ENCODE data around the gene PPP2R2C.

- TF ChIP-seq PRDM6 (tag by site-specific recombination; IDR thresholded peaks at IDR 0.05): no peak
- TF ChIP-seq, protein P1, sequence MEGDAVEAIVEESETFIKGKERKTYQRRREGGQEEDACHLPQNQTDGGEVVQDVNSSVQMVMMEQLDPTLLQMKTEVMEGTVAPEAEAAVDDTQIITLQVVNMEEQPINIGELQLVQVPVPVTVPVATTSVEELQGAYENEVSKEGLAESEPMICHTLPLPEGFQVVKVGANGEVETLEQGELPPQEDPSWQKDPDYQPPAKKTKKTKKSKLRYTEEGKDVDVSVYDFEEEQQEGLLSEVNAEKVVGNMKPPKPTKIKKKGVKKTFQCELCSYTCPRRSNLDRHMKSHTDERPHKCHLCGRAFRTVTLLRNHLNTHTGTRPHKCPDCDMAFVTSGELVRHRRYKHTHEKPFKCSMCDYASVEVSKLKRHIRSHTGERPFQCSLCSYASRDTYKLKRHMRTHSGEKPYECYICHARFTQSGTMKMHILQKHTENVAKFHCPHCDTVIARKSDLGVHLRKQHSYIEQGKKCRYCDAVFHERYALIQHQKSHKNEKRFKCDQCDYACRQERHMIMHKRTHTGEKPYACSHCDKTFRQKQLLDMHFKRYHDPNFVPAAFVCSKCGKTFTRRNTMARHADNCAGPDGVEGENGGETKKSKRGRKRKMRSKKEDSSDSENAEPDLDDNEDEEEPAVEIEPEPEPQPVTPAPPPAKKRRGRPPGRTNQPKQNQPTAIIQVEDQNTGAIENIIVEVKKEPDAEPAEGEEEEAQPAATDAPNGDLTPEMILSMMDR (tag by site-specific recombination; IDR thresholded peaks at IDR 0.05): no peak
Measured at GRCh38 chr4:6460876-6461275, 11.5 kb downstream of the PPP2R2C start.
